Adrenal gland (tissue), 12 donors: ENCODE data around the gene NEU2. TPM values are rescaled to one million over a fixed set of nuclear protein-coding genes. Genes with fewer than 3 reads are reported as not detected.

Experiments
- polyA plus RNA-seq, 3 donors: library from polyadenylated mRNA; stranded (reverse); fragments of 200-250 nt in 2 of 3; fragments of 350-450 nt in 1 of 3; fragmentation: Illumina TruSeq in 1 of 3; extraction: RNeasy Lipid Tissue Mini Kit (QIAGEN cat#74804) in 1 of 3; gene quantifications; one replicate each; pipeline ENCODE4 v1.2.3, GENCODE V29; 2013 to 2014
- total RNA-seq, 9 donors: library from RNA; depleted of rRNA in 4 of 9; stranded (reverse); fragments of >200 nt in 4 of 9; fragments of 120-200 nt in 1 of 9; fragmentation: NEBNext Ultra II Directional in 1 of 9; extraction: Animal tissue kit (Norgen Biotek cat#: 25700) in 1 of 9; gene quantifications; one replicate each; pipeline versions ENCODE4 v1.1.0 to v1.2.4, GENCODE V29; 2013 to 2023
- donor health status: healthy with polysubstance abuse.
- donor health status: Bipolar disorder and iron deficiency.
- donor health status: DM: yes; HTN: yes; CAD: no.
- donor health status: DM: no; HTN: no; CAD: no.
- donor health status: DM: no; HTN: no; CAD: no.
- donor health status: DM: yes; HTN: yes; CAD: no.

Gene NEU2
- total and polyA plus RNA-seq, 12 donors, result not detected

Other genes with a start within 250 kb of the NEU2 start
- gene SNORC, start 162.4 kb upstream of the NEU2 start, total RNA-seq, result 1 to 10 TPM in 6 of 9 donors, under 1 TPM in 2, not detected in 1; 0.70 to 4.0 (median 1.7) TPM
- gene SNORC, start 162.4 kb upstream of the NEU2 start, polyA plus RNA-seq, result 10 to 100 TPM in 1 of 3 donors, 1 to 10 TPM in 1, under 1 TPM in 1; 0.35 to 12.5 (median 3.1) TPM
- 100 to 1,000 TPM in 1 of 9 donors, 10 to 100 TPM in 8; 32.0 to 258 (median 51.1) TPM for gene NGEF, start 19.4 kb upstream of the NEU2 start, total RNA-seq
- 100 to 1,000 TPM in 1 of 3 donors, 10 to 100 TPM in 2; 10.1 to 467 (median 28.5) TPM for gene NGEF, start 19.4 kb upstream of the NEU2 start, polyA plus RNA-seq
- gene INPP5D, start 27.7 kb downstream of the NEU2 start, total RNA-seq, result 10 to 100 TPM in 7 of 9 donors, 1 to 10 TPM in 2; 3.4 to 29.4 (median 14.4) TPM
- 10 to 100 TPM in 1 of 3 donors, 1 to 10 TPM in 2; 4.5 to 15.6 (median 5.9) TPM for gene INPP5D, start 27.7 kb downstream of the NEU2 start, polyA plus RNA-seq
- gene ATG16L1, start 219.0 kb downstream of the NEU2 start, total RNA-seq, result 10 to 100 TPM; 10.9 to 37.7 (median 23.0) TPM
- 10 to 100 TPM; 10.0 to 15.9 (median 12.9) TPM for gene ATG16L1, start 219.0 kb downstream of the NEU2 start, polyA plus RNA-seq